NK-92 (cell line): Measurements from ENCODE around the gene TBX21.

Source experiments
- DNase-seq: peaks from one replicate; lab custom pipeline; 2025; ENCODE audit not compliant: unreplicated experiment; lab: John Stamatoyannopoulos, UW

Gene TBX21

GRCh38 chr17:47733047-47733673 lies at the start of gene TBX21:
TBX21 (plus strand) TSS chr17:47733236; CDS start chr17:47733455, 219 bp downstream.
- no peak for DNase-seq

GRCh38 chr17:47684025-47684424 lies 49.0 kb upstream of the TBX21 start:
- DNase-seq = no peak

GRCh38 chr17:47684535-47685193 lies 48.4 kb upstream of the TBX21 start:
- DNase-seq = no peak

GRCh38 chr17:47685556-47686275 lies 47.3 kb upstream of the TBX21 start:
- no peak for DNase-seq

- no peak for DNase-seq
Observed at GRCh38 chr17:47686276-47686635, 46.8 kb upstream of the TBX21 start.

GRCh38 chr17:47686664-47687327 lies 46.2 kb upstream of the TBX21 start:
- DNase-seq = no peak

- DNase-seq = no peak
Observed at GRCh38 chr17:47687328-47687690, 45.7 kb upstream of the TBX21 start.

- DNase-seq = no peak
Observed at GRCh38 chr17:47687748-47688147, 45.3 kb upstream of the TBX21 start.

- DNase-seq = no peak
Observed at GRCh38 chr17:47690121-47690520, 42.9 kb upstream of the TBX21 start.

GRCh38 chr17:47692137-47692894 lies 40.7 kb upstream of the TBX21 start:
- DNase-seq = no peak

GRCh38 chr17:47692895-47693730 lies 39.9 kb upstream of the TBX21 start:
- no peak for DNase-seq

GRCh38 chr17:47693731-47694580 lies 39.1 kb upstream of the TBX21 start, which contains the start of gene TBKBP1:
TBKBP1 (plus strand) TSS chr17:47694161; CDS start chr17:47696113, 1,952 bp downstream.
- no peak for DNase-seq

- DNase-seq = no peak
Observed at GRCh38 chr17:47694581-47695428, 38.2 kb upstream of the TBX21 start.

- DNase-seq = no peak
Observed at GRCh38 chr17:47695429-47696376, 37.3 kb upstream of the TBX21 start.

- DNase-seq = no peak
Observed at GRCh38 chr17:47696717-47697642, 36.1 kb upstream of the TBX21 start.
